Measurements from ENCODE around the gene PVRIG. TPM values are rescaled to one million over a fixed set of nuclear protein-coding genes. Genes with fewer than 3 reads are reported as not detected.
"Not testable (repeated sequence)": the region's sequence is repeated elsewhere in the genome, so short reads cannot be mapped to it uniquely, and the experiment has no call there.

The PVRIG gene
- polyA plus RNA-seq, 1 donor, result 10.1 TPM

GRCh38 chr7:100243385-100243784 lies 23.6 kb downstream of the PVRIG start:
- not testable (repeated sequence) for DNase-seq

GRCh38 chr7:100244988-100245605 lies 25.3 kb downstream of the PVRIG start:
- DNase-seq, result not testable (repeated sequence)

GRCh38 chr7:100246121-100246864 lies 26.5 kb downstream of the PVRIG start:
- not testable (repeated sequence) for DNase-seq

- DNase-seq, result not testable (repeated sequence)
Observed at GRCh38 chr7:100246865-100247137, 27.1 kb downstream of the PVRIG start.

- no peak for DNase-seq
Observed at GRCh38 chr7:100247152-100247757, 27.5 kb downstream of the PVRIG start.

- no peak for DNase-seq
Observed at GRCh38 chr7:100248483-100248882, 28.7 kb downstream of the PVRIG start.

- DNase-seq, result no peak
Observed at GRCh38 chr7:100257017-100257416, 37.3 kb downstream of the PVRIG start.

GRCh38 chr7:100259984-100260383 lies 40.2 kb downstream of the PVRIG start:
- DNase-seq, result not testable (repeated sequence)

GRCh38 chr7:100262896-100263295 lies 43.1 kb downstream of the PVRIG start:
- not testable (repeated sequence) for DNase-seq

GRCh38 chr7:100264223-100264622 lies 44.5 kb downstream of the PVRIG start:
- DNase-seq, result not testable (repeated sequence)

- DNase-seq, result not testable (repeated sequence)
Observed at GRCh38 chr7:100264669-100265165, 45.0 kb downstream of the PVRIG start.

- not testable (repeated sequence) for DNase-seq
Observed at GRCh38 chr7:100265851-100266250, 46.1 kb downstream of the PVRIG start.

- DNase-seq, result no peak
Observed at GRCh38 chr7:100266576-100267354, 47.0 kb downstream of the PVRIG start.

GRCh38 chr7:100267648-100268047 lies 47.9 kb downstream of the PVRIG start:
- no peak for DNase-seq

- not testable (repeated sequence) for DNase-seq
Observed at GRCh38 chr7:100268882-100269281, 49.1 kb downstream of the PVRIG start.

- DNase-seq, result not testable (repeated sequence)
Observed at GRCh38 chr7:100269306-100270045, 49.7 kb downstream of the PVRIG start.

- DNase-seq, result not testable (repeated sequence)
Observed at GRCh38 chr7:100270046-100270918, 50.5 kb downstream of the PVRIG start.
